HepG2 (cell line): ENCODE results near the gene REEP6. TPM values are rescaled to one million over a fixed set of nuclear protein-coding genes. Genes with fewer than 3 reads are reported as not detected.

ENCODE experiments used
- FIP1L1 ChIP-seq: fragments of 200-400 bp; formaldehyde crosslinking; IDR thresholded peaks from 2 replicates; pipeline ENCODE4 v1.6.1; 2018; ENCODE audit warnings: low read depth, mild to moderate bottlenecking, low read length, moderate library complexity, borderline replicate concordance; ENCODE audit not compliant: insufficient read depth
- NFIC ChIP-seq: IDR thresholded peaks from 2 replicates; pipeline ENCODE4 v1.6.1; 2012; ENCODE audit warnings: mild to moderate bottlenecking, low read length, inconsistent platforms
- PRPF4 ChIP-seq: fragments of 200-400 bp; formaldehyde crosslinking; IDR thresholded peaks from 2 replicates; pipeline ENCODE4 v1.6.1; 2016; ENCODE audit warnings: low read length, low read depth; ENCODE audit not compliant: poor library complexity, severe bottlenecking
- SMAD1 ChIP-seq: sonication (generic); formaldehyde crosslinking; IDR thresholded peaks from 2 replicates; pipeline ENCODE4 v1.4.0; 2020; ENCODE audit warnings: missing genetic modification reagents, low read depth, mild to moderate bottlenecking, borderline replicate concordance
- ZKSCAN1 ChIP-seq: fragments of 150-350 bp; IDR thresholded peaks from 2 replicates; pipeline ENCODE4 v1.6.1; 2014; ENCODE audit warnings: low read length
- ZNF160 ChIP-seq: sonication (generic); formaldehyde crosslinking; IDR thresholded peaks from 2 replicates; pipeline ENCODE4 v1.8.0; 2022; ENCODE audit warnings: mild to moderate bottlenecking, inconsistent platforms, missing genetic modification reagents
- ZNF33A ChIP-seq: sonication (generic); formaldehyde crosslinking; IDR thresholded peaks from 2 replicates; pipeline ENCODE4 v1.5.1; 2020; ENCODE audit warnings: missing genetic modification reagents, mild to moderate bottlenecking, moderate library complexity, borderline replicate concordance
- ZNF589 ChIP-seq: sonication (generic); formaldehyde crosslinking; conservative IDR thresholded peaks from 2 replicates; pipeline ENCODE4 v1.8.0; 2022; ENCODE audit warnings: mild to moderate bottlenecking, moderate library complexity, missing genetic modification reagents
- ZNF660 ChIP-seq: sonication (generic); formaldehyde crosslinking; IDR thresholded peaks from 2 replicates; pipeline ENCODE4 v1.5.1; 2020; ENCODE audit warnings: mild to moderate bottlenecking, low read depth, missing genetic modification reagents, borderline replicate concordance
- ZNF724P ChIP-seq: sonication (generic); formaldehyde crosslinking; IDR thresholded peaks from 2 replicates; pipeline ENCODE4 v1.8.0; 2022; ENCODE audit warnings: missing genetic modification reagents, borderline replicate concordance
- ZNF766 ChIP-seq: sonication (generic); formaldehyde crosslinking; IDR thresholded peaks from 2 replicates; pipeline ENCODE4 v1.5.0; 2020; ENCODE audit warnings: missing genetic modification reagents, borderline replicate concordance
- ZNF773 ChIP-seq: sonication (generic); formaldehyde crosslinking; IDR thresholded peaks from 2 replicates; pipeline ENCODE4 v1.4.0; 2020; ENCODE audit warnings: missing genetic modification reagents, borderline replicate concordance
- polyA plus RNA-seq, 8 experiments: library from polyadenylated mRNA; depleted of rRNA in 3 of 8; stranded (reverse) in 7 of 8; unstranded in 1 of 8; fragments of >200 nt; fragmentation: Illumina TruSeq in 4 of 8; extraction: Trizol in 4 of 8; gene quantifications; 2 replicates each; pipeline versions ENCODE4 v1.2.1 to v1.2.3, GENCODE V29; 2011 to 2016; ENCODE audit warnings: low read depth in 4 of 8, missing spikeins in 1 of 8, mixed read lengths in 1 of 8; ENCODE audit not compliant: insufficient read depth in 1 of 8
- total RNA-seq, 5 experiments: library from RNA; depleted of rRNA; stranded (reverse); fragments of >200 nt; fragmentation: Illumina TruSeq; extraction: Trizol; gene quantifications; 2 replicates each; pipeline ENCODE4 v1.2.3, GENCODE V29; 2016; ENCODE audit warnings: low read depth in 1 of 5
- TF ChIP-seq, protein P1 (sequence below): sonication (generic); formaldehyde crosslinking; IDR thresholded peaks from 2 replicates; pipeline ENCODE4 v1.9.0; 2022; ENCODE audit warnings: missing genetic modification reagents, mild to moderate bottlenecking, borderline replicate concordance
- TF ChIP-seq, protein P2 (sequence below): sonication (generic); formaldehyde crosslinking; IDR thresholded peaks from 2 replicates; pipeline ENCODE4; 2020; ENCODE audit warnings: missing genetic modification reagents, mild to moderate bottlenecking, borderline replicate concordance
- TF ChIP-seq, protein P3 (sequence below): sonication (generic); formaldehyde crosslinking; IDR thresholded peaks from 2 replicates; pipeline ENCODE4 v1.8.0; 2022; ENCODE audit warnings: mild to moderate bottlenecking, missing genetic modification reagents
- TF ChIP-seq, protein P4 (sequence below): sonication (generic); formaldehyde crosslinking; IDR thresholded peaks from 2 replicates; pipeline ENCODE4 v1.4.0; 2020; ENCODE audit warnings: missing genetic modification reagents
- TF ChIP-seq, protein P5 (sequence below), 2 experiments: fragments of 450-650 bp in 1 of 2; sonication (generic) in 1 of 2; formaldehyde crosslinking; IDR thresholded peaks; 2 replicates each; pipeline versions ENCODE4 v1.5.0 to v1.8.0; 2020 to 2022; ENCODE audit warnings: mild to moderate bottlenecking in 1 of 2, missing genetic modification reagents in 1 of 2

The REEP6 gene
- total and polyA plus RNA-seq, 2 of the 13 experiments (the other 11 are each of a cell fraction or from before 2014, with no cell fraction given): 10.0 to 28.8 TPM

DNA sequence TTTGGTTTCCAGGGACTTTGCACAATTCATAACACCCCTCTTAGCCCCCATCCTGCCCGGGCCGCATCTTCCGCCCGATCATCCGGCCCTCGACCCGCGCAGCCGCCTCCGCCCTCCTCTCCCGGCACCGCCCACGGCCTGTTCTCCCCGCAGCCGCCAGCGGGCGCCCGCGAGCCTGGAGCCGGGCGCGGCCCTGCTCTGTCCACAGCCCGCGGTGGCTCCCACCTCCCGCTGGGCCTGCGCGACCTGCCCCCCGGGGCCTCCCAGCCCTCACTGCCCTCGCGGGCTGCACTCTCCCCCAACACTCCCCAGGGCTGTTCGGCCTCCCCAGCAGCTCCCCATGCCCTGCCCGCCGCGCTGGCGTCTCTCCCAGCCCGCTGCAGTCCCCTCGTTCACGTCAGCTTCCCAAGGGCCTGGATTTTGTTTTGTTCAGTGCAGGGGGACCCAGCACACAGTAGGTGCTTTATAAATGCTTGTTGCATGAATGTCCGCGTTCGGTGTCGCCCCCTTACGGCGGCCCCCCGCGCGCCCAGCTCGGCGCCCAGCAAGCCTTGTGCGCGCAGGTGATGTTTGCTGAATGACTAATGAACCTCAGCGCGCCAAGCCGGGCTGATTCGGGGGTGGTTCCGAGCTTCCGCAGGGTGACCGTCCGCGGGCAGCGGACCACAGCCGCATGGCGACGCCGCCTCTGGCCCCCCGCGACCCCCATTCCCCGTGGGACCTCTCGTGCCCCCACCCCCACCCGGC is 45.6 kb upstream of the REEP6 start (continued):
- TF ChIP-seq, protein P1, sequence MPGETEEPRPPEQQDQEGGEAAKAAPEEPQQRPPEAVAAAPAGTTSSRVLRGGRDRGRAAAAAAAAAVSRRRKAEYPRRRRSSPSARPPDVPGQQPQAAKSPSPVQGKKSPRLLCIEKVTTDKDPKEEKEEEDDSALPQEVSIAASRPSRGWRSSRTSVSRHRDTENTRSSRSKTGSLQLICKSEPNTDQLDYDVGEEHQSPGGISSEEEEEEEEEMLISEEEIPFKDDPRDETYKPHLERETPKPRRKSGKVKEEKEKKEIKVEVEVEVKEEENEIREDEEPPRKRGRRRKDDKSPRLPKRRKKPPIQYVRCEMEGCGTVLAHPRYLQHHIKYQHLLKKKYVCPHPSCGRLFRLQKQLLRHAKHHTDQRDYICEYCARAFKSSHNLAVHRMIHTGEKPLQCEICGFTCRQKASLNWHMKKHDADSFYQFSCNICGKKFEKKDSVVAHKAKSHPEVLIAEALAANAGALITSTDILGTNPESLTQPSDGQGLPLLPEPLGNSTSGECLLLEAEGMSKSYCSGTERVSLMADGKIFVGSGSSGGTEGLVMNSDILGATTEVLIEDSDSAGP: peak; percentile 66
- TF ChIP-seq ZKSCAN1: peak; percentile 99
- no peak for TF ChIP-seq ZNF160 (CRISPR knock-in tag)
- TF ChIP-seq FIP1L1: no peak
- TF ChIP-seq, protein P2, sequence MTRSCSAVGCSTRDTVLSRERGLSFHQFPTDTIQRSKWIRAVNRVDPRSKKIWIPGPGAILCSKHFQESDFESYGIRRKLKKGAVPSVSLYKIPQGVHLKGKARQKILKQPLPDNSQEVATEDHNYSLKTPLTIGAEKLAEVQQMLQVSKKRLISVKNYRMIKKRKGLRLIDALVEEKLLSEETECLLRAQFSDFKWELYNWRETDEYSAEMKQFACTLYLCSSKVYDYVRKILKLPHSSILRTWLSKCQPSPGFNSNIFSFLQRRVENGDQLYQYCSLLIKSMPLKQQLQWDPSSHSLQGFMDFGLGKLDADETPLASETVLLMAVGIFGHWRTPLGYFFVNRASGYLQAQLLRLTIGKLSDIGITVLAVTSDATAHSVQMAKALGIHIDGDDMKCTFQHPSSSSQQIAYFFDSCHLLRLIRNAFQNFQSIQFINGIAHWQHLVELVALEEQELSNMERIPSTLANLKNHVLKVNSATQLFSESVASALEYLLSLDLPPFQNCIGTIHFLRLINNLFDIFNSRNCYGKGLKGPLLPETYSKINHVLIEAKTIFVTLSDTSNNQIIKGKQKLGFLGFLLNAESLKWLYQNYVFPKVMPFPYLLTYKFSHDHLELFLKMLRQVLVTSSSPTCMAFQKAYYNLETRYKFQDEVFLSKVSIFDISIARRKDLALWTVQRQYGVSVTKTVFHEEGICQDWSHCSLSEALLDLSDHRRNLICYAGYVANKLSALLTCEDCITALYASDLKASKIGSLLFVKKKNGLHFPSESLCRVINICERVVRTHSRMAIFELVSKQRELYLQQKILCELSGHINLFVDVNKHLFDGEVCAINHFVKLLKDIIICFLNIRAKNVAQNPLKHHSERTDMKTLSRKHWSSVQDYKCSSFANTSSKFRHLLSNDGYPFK: no peak
- 0 out of 2 replicates have a peak, but pooled peaks have one; percentile 42 for TF ChIP-seq ZNF589 (CRISPR knock-in tag)
- no peak for TF ChIP-seq NFIC
- TF ChIP-seq ZNF33A (CRISPR knock-in tag): no peak
- TF ChIP-seq ZNF773 (CRISPR knock-in tag): no peak
- TF ChIP-seq PRPF4: no peak
- TF ChIP-seq, protein P3, sequence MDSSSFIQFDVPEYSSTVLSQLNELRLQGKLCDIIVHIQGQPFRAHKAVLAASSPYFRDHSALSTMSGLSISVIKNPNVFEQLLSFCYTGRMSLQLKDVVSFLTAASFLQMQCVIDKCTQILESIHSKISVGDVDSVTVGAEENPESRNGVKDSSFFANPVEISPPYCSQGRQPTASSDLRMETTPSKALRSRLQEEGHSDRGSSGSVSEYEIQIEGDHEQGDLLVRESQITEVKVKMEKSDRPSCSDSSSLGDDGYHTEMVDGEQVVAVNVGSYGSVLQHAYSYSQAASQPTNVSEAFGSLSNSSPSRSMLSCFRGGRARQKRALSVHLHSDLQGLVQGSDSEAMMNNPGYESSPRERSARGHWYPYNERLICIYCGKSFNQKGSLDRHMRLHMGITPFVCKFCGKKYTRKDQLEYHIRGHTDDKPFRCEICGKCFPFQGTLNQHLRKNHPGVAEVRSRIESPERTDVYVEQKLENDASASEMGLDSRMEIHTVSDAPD: no peak
- no peak for TF ChIP-seq ZNF724P (CRISPR knock-in tag)
- TF ChIP-seq ZNF766 (CRISPR knock-in tag): 0 out of 2 replicates have a peak, but pooled peaks have one; percentile 54
- TF ChIP-seq SMAD1 (CRISPR knock-in tag): no peak
- TF ChIP-seq ZNF660: no peak
- TF ChIP-seq, protein P4, sequence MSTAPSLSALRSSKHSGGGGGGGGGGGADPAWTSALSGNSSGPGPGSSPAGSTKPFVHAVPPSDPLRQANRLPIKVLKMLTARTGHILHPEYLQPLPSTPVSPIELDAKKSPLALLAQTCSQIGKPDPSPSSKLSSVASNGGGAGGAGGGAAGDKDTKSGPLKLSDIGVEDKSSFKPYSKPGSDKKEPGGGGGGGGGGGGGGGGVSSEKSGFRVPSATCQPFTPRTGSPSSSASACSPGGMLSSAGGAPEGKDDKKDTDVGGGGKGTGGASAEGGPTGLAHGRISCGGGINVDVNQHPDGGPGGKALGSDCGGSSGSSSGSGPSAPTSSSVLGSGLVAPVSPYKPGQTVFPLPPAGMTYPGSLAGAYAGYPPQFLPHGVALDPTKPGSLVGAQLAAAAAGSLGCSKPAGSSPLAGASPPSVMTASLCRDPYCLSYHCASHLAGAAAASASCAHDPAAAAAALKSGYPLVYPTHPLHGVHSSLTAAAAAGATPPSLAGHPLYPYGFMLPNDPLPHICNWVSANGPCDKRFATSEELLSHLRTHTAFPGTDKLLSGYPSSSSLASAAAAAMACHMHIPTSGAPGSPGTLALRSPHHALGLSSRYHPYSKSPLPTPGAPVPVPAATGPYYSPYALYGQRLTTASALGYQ (CRISPR knock-in tag): 0 out of 2 replicates have a peak, but pooled peaks have one; percentile 26
- TF ChIP-seq, protein P5, sequence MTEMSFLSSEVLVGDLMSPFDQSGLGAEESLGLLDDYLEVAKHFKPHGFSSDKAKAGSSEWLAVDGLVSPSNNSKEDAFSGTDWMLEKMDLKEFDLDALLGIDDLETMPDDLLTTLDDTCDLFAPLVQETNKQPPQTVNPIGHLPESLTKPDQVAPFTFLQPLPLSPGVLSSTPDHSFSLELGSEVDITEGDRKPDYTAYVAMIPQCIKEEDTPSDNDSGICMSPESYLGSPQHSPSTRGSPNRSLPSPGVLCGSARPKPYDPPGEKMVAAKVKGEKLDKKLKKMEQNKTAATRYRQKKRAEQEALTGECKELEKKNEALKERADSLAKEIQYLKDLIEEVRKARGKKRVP (CRISPR knock-in tag; IDR thresholded peaks at IDR 0.05): 0 out of 4 replicates have a peak, but pooled peaks of 1 of the 2 experiments have one; percentile 41
